ENCODE measurements around the gene CACNA2D1. TPM values are rescaled to one million over a fixed set of nuclear protein-coding genes. Genes with fewer than 3 reads are reported as not detected.

Gene CACNA2D1
- total RNA-seq, 1 experiment from 2014 or later, result 0.27 TPM

- BruUV-seq (replicated peaks), result no TSS peak
- H2AFZ ChIP-seq (ENCODE audit: low read depth, low read length, poor library complexity, severe bottlenecking), result no peak overlapping the region
- no peak for ATAC-seq
- ChIA-PET RAD21 (ENCODE audit: low non-redundant PET in 1 of 2, low total read pairs in 2 of 2, uncharacterized antibody in 2 of 2, unreplicated experiment in 2 of 2) (no interaction called here), POLR2A (no interaction called here), CTCF (interaction anchor here (1.5 kb wide), 1 partner anchor 11 kb away, joined by 4 read pairs; no protein-coding TSS in a partner anchor)
- H3K4me2 ChIP-seq (ENCODE audit: low read length), result no peak overlapping the region
- no peak for DNase-seq (ENCODE audit: low read depth, low spot score)
- no peak overlapping the region for H3K27ac ChIP-seq (ENCODE audit: low read depth, low read length)
- H3K9me3 ChIP-seq (ENCODE audit: control insufficient read depth in 1 of 2, insufficient read depth in 1 of 2, low read depth in 1 of 2, low read length in 2 of 2), result no peaks in the 10 kb centered on the region
- no peaks in the 10 kb centered on the region for H3K9me2 ChIP-seq (ENCODE audit: insufficient read depth)
- intact Hi-C loops (cut with micrococcal nuclease), result no loop called here
- H3K4me3 ChIP-seq (replicated peaks in 1 of 2; ENCODE audit: low read depth in 1 of 2, low read length in 2 of 2), result no peak overlapping the region
- no peaks in the 10 kb centered on the region for H3K36me3 ChIP-seq (ENCODE audit: control insufficient read depth in 1 of 2, insufficient read depth in 2 of 2, low read length in 2 of 2)
- no peaks in the 10 kb centered on the region for H4K20me1 ChIP-seq (ENCODE audit: insufficient read depth)
- no peak for TF ChIP-seq ATF3 (IDR thresholded peaks at IDR 0.05)
- TF ChIP-seq ELF1 (IDR thresholded peaks at IDR 0.05; ENCODE audit: borderline replicate concordance, low read depth), result no peak
- TF ChIP-seq ZBTB33 (IDR thresholded peaks at IDR 0.05; ENCODE audit: extremely low read depth, insufficient replicate concordance, low read length), result no peak
- TF ChIP-seq SP1 (IDR thresholded peaks at IDR 0.05; ENCODE audit: low read depth), result no peak
- no peak for TF ChIP-seq EZH2 (IDR thresholded peaks at IDR 0.05)
- no peak for TF ChIP-seq CBX3 (IDR thresholded peaks at IDR 0.05; ENCODE audit: low read depth)
- TF ChIP-seq POLR2A (IDR thresholded peaks at IDR 0.05; ENCODE audit: borderline replicate concordance, extremely low read depth, insufficient read depth, insufficient read length), result no peak
- no peak for TF ChIP-seq ZFX (IDR thresholded peaks at IDR 0.05)
- no peak for TF ChIP-seq EZH2phosphoT487 (IDR thresholded peaks at IDR 0.05; ENCODE audit: borderline replicate concordance)
- no peak for TF ChIP-seq REST (IDR thresholded peaks at IDR 0.05; ENCODE audit: low read depth)
- no peak for TF ChIP-seq ZNF274 (IDR thresholded peaks at IDR 0.05; ENCODE audit: low read depth, low read length)
- no peak for TF ChIP-seq JUND (IDR thresholded peaks at IDR 0.05)
- TF ChIP-seq FOSL1 (IDR thresholded peaks at IDR 0.05; ENCODE audit: low read depth), result no peak
- TF ChIP-seq SIN3A (IDR thresholded peaks at IDR 0.05; ENCODE audit: low read depth), result no peak
- no peak for TF ChIP-seq TCF7L2 (IDR thresholded peaks at IDR 0.05; ENCODE audit: borderline replicate concordance, extremely low read depth, insufficient read depth, insufficient read length)
- TF ChIP-seq CEBPB (IDR thresholded peaks at IDR 0.05; ENCODE audit: low read depth), result no peak
- no peak for TF ChIP-seq SRF (IDR thresholded peaks at IDR 0.05; ENCODE audit: low read depth)
- no peak for TF ChIP-seq CTCF (IDR thresholded peaks at IDR 0.05 in 2 of 3, conservative IDR thresholded peaks at IDR 0.05 in 1 of 3; ENCODE audit: borderline replicate concordance in 1 of 3, insufficient read depth in 1 of 3, low read depth in 2 of 3, low read length in 2 of 3)
- TF ChIP-seq EGR1 (IDR thresholded peaks at IDR 0.05; ENCODE audit: low read depth), result no peak
- H3K4me1 ChIP-seq (ENCODE audit: control insufficient read depth in 1 of 2, insufficient read depth in 2 of 2, low read length in 2 of 2), result no peaks in the 10 kb centered on the region
- H3K79me2 ChIP-seq (ENCODE audit: insufficient read depth, low read length), result no peaks in the 10 kb centered on the region
- no peaks in the 10 kb centered on the region for H3K27me3 ChIP-seq (ENCODE audit: insufficient read depth, low read length)
- no peak overlapping the region for H3K9ac ChIP-seq (ENCODE audit: low read length)
Measured at GRCh38 chr7:82223580-82223979, 220.0 kb downstream of the CACNA2D1 start.

Measured in HCT116 (cell line).